ENCODE data around the gene GPC6.

DNA sequence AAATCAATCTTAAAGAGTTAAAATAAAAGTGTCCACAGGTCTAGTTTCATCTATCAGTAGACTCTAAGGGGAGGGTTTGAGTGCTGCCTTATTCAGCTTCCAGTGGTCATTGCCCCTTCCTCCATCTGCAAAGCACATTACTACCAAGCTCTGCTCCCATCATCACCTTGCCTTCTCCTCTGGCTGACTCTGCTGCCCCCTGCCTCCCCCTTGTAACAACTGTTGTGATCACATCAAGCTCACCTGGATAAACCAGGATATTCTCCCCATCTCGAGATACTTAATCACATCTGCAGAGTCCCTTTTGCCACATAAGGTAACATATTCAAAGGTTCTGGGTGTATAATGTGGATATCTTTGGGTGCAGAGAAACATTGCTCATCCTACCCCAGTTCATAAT is 43.3 kb upstream of the GPC6 start:
- TF ChIP-seq, protein P1, sequence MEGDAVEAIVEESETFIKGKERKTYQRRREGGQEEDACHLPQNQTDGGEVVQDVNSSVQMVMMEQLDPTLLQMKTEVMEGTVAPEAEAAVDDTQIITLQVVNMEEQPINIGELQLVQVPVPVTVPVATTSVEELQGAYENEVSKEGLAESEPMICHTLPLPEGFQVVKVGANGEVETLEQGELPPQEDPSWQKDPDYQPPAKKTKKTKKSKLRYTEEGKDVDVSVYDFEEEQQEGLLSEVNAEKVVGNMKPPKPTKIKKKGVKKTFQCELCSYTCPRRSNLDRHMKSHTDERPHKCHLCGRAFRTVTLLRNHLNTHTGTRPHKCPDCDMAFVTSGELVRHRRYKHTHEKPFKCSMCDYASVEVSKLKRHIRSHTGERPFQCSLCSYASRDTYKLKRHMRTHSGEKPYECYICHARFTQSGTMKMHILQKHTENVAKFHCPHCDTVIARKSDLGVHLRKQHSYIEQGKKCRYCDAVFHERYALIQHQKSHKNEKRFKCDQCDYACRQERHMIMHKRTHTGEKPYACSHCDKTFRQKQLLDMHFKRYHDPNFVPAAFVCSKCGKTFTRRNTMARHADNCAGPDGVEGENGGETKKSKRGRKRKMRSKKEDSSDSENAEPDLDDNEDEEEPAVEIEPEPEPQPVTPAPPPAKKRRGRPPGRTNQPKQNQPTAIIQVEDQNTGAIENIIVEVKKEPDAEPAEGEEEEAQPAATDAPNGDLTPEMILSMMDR (conservative IDR thresholded peaks at IDR 0.05; ENCODE audit: low read length), result no peak
- TF ChIP-seq EZH2phosphoT487 (IDR thresholded peaks at IDR 0.05; ENCODE audit: borderline replicate concordance), result no peak
